Aorta (tissue), 5 donors: ENCODE measurements around the gene CABCOCO1. TPM values are rescaled to one million over a fixed set of nuclear protein-coding genes. Genes with fewer than 3 reads are reported as not detected.
"Not testable (repeated sequence)": the region's sequence is repeated elsewhere in the genome, so short reads cannot be mapped to it uniquely, and the experiment has no call there.

ENCODE experiments used
- ATAC-seq: fragments of 200-7000 bp; cut with Tn5 transposase; one replicate; pipeline ENCODE4 v1.9.1; 2022; ENCODE audit warnings: moderate library complexity; ENCODE audit not compliant: low FRiP score
- DNase-seq, 2 donors: peaks; one replicate each; pipeline ENCODE4 v3.0.0-alpha.2; 2020
- H3K27ac ChIP-seq, 2 donors: one replicate each; pipeline ENCODE4 v1.5.1; 2013; ENCODE audit warnings: low read length in 2 of 2, mild to moderate bottlenecking in 2 of 2, moderate library complexity in 2 of 2, control low read depth in 1 of 2, inconsistent platforms in 1 of 2, low read depth in 1 of 2
- H3K27me3 ChIP-seq, 2 donors: one replicate each; pipeline ENCODE4 v1.6.1; 2013; ENCODE audit warnings: control low read depth in 1 of 2, low read length in 1 of 2, mild to moderate bottlenecking in 1 of 2, moderate library complexity in 1 of 2; ENCODE audit not compliant: insufficient read depth in 2 of 2, control insufficient read depth in 1 of 2
- H3K36me3 ChIP-seq, 2 donors: one replicate each; pipeline ENCODE4 v1.6.1; 2013; ENCODE audit warnings: control low read depth in 1 of 2, low read length in 1 of 2, mild to moderate bottlenecking in 1 of 2; ENCODE audit not compliant: insufficient read depth in 2 of 2, control insufficient read depth in 1 of 2
- H3K4me1 ChIP-seq, 2 donors: one replicate each; pipeline ENCODE4 v1.6.1; 2013; ENCODE audit warnings: low read length in 2 of 2, control low read depth in 1 of 2, mild to moderate bottlenecking in 1 of 2, moderate library complexity in 1 of 2; ENCODE audit not compliant: insufficient read depth in 2 of 2, control insufficient read depth in 1 of 2
- H3K4me3 ChIP-seq, 2 donors: one replicate each; pipeline ENCODE4 v1.5.1; 2013; ENCODE audit warnings: low read length in 2 of 2, control low read depth in 1 of 2, mild to moderate bottlenecking in 1 of 2
- H3K9me3 ChIP-seq: one replicate; pipeline ENCODE4 v1.6.1; 2013; ENCODE audit warnings: mild to moderate bottlenecking, low read length; ENCODE audit not compliant: control insufficient read depth
- WGBS, 2 donors: extraction: QIAGEN DNeasy Blood & Tissue Kit; methylation state at CpG; one replicate each; pipeline ENCODE4 v1.1.7; 2013; 5-methylcytosine and 5-hydroxymethylcytosine counted together
- intact Hi-C, 2 donors: fragments of 100-400 bp; cut with DNase I; formaldehyde crosslinking; loops; one replicate each; pipeline versions ENCODE4 v1.14.2 to v1.15.0; 2022
- polyA plus RNA-seq, 2 donors: library from polyadenylated mRNA; stranded (reverse); fragments of 200-250 nt; gene quantifications; one replicate each; pipeline ENCODE4 v1.2.3, GENCODE V29; 2013
- total RNA-seq, 2 donors: library from RNA; stranded (reverse); fragmentation: NEBNext Ultra II Directional; extraction: Animal tissue kit (Norgen Biotek cat#: 25700); gene quantifications; one replicate each; pipeline ENCODE4 v1.2.1, GENCODE V29; 2021
- donor health status: healthy with polysubstance abuse.
- donor health status: Bipolar disorder and iron deficiency.
- donor health status: DM: no; HTN: no; CAD: no.
- donor health status: DM: no; HTN: no; CAD: no.
- donor health status: DM: yes; HTN: yes; CAD: no.

The CABCOCO1 gene
- total and polyA plus RNA-seq, 4 donors = 0.26 to 11.1 (median 2.4) TPM; not detected in 1

DNA sequence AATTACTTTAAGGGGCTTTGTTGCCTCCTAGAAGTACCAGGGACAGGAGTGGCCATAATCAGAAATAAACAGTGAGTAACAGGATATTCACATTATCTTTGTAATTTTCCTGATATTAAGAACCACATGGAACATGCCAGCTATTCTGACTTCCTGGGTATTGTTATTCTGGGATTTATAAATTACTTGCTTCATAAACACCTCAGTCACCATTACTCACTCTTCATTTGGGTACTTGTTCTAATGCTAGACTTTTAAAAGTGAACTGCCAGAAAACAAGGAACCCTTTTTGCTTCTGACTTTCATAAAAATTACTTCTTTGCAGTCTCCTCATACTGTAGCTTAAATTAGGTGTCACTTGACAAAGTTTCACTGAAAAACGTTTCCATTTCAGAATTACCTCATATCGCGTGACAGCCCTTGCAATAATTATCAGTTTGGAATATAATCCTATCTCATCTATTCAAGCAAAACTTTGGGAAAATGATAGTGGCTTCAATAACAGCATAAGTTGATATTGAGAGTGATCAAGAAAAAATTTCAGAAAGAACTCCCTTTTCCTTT lies 29.8 kb downstream of the CABCOCO1 start:
- 92 to 94% methylated on average over 3 of the region's 3 CpGs for WGBS, 2 donors

DNA sequence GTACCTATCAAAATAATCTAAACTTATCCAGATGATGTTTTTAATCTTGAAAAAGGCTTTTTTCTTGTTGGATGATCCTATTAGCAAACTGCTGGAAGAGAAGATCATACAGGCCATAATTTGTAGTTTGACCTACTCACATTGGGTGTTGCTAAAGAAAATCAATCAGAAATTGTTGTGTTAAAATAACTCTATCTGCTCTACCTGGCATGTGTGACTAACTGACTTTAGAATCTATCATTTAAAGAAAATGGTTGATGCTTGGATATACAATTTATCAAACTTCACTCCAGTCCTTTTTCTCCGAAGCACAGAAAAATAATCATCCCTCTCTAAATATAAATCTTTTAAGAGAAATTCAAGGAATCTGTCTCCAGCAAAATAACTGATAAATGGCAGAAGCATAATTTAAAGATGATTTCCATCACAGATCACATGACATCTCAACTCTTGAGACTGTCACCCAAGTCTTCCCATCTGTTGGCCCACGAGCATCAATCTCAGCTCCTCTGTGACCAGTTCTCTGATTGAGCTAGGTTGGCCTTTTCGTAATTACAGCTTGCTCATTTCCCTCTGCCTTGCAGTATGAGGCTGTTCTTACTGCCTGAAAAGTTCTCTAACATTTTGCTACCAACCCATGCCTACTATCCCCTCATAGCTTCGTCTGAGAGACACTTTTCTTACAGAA lies 36.4 kb downstream of the CABCOCO1 start:
- Histone ChIP-seq H3K4me1 (no peaks in the 10 kb centered on the region), H3K27ac (no peak overlapping the region), H3K9me3 (no peaks in the 10 kb centered on the region), H3K4me3 (no peak overlapping the region), H3K27me3 (no peaks in the 10 kb centered on the region), H3K36me3 (no peaks in the 10 kb centered on the region)
- intact Hi-C loops = no loop called here
- no peak for DNase-seq
- no peak for ATAC-seq
- WGBS, 2 donors = 96% methylated on average over 4 of the region's 4 CpGs

More for the DNA sequence above, 29.8 kb downstream of the CABCOCO1 start:
- no peaks in the 10 kb centered on the region for H3K9me3 ChIP-seq
- no peak overlapping the region for H3K4me3 ChIP-seq
- no peak overlapping the region for H3K27ac ChIP-seq
- ATAC-seq = no peak
- intact Hi-C loops = no loop called here
- no peaks in the 10 kb centered on the region for H3K27me3 ChIP-seq
- H3K36me3 ChIP-seq = no peaks in the 10 kb centered on the region
- DNase-seq = no peak
- no peaks in the 10 kb centered on the region for H3K4me1 ChIP-seq

DNA sequence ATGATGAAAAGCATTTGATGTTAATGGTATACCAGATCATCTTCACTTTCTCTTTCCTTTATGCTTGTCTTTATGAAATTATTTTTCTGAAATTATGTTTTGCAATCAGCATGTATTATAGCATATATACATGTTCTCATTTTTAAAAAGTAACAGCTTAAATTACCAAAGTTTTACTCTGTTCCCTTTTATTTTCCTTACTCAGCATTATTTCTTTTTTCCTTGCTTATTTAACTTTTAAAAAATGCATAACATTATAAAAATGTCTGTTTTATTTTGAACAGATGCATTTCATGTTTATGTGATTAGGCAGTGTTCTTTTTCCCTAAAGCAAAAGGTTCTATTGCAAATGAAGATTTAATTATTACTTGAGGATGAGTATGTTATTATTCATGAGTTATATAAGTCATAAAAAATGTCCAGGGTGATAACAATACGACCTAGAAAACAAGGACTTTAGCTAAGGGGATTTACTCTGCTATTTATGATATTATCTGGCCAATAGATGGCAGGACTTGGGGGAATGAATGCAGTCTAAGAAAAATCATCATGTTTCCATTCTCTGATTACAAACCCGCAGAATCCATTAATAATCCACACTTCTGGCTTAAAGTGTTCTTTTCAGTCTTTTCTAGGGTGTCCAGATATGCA lies 38.5 kb downstream of the CABCOCO1 start:
- WGBS, 2 donors = 22 to 29% methylated on average over 2 of the region's 2 CpGs
- no peak for ATAC-seq
- Histone ChIP-seq H3K36me3 (no peaks in the 10 kb centered on the region), H3K4me1 (no peaks in the 10 kb centered on the region), H3K27ac (no peak overlapping the region), H3K4me3 (no peak overlapping the region), H3K9me3 (no peaks in the 10 kb centered on the region), H3K27me3 (no peaks in the 10 kb centered on the region)
- intact Hi-C loops = no loop called here
- DNase-seq = no peak

DNA sequence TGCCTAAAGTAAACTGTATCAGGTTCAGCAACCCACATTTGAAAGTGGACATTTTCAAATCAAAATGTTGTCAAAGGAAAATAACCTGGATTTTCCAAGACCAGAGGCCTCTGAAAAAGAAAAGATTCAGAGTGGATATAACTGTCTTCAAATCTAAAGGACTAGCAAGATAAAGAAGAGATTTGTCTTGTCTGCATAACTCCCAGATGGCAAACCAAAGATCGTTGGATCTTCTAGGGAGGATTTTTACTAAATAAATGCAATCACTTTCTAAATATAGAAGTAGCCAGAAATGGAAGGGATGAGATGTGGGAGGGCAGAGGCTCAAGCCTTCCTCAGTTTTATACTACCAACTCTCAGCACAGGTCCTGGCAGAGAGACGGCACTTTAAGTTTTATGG lies 39.0 kb downstream of the CABCOCO1 start:
- ATAC-seq = no peak
- H3K36me3 ChIP-seq = no peaks in the 10 kb centered on the region
- intact Hi-C loops = no loop called here
- no peak overlapping the region for H3K4me3 ChIP-seq
- H3K9me3 ChIP-seq = no peaks in the 10 kb centered on the region
- no peaks in the 10 kb centered on the region for H3K27me3 ChIP-seq
- WGBS, 2 donors = 41 to 48% methylated on average over 2 of the region's 2 CpGs
- no peak for DNase-seq
- no peaks in the 10 kb centered on the region for H3K4me1 ChIP-seq
- H3K27ac ChIP-seq = no peak overlapping the region

DNA sequence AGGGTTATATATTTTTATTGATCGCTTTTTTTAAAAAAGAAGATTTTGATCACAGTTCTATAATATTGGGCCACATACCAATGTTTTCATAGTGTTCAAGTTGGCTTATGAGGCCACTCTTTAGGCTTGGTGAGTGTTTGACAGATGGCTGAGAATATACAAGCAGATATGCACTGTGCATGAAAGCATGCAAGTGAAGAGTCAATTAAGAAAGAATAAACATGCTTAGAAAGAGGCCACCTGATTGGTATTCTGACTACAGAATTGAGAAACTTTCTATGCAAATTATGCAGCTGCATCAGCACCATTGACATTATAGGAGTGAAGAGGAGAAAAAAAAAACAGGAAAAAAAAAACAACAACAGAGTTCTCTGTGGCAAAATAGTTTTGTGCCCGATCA lies 39.9 kb downstream of the CABCOCO1 start:
- DNase-seq (no peak), ATAC-seq (no peak)
- Histone ChIP-seq H3K27ac (no peak overlapping the region), H3K27me3 (no peaks in the 10 kb centered on the region), H3K4me1 (no peaks in the 10 kb centered on the region), H3K9me3 (no peaks in the 10 kb centered on the region), H3K4me3 (no peak overlapping the region), H3K36me3 (no peaks in the 10 kb centered on the region)
- intact Hi-C loops = no loop called here
- WGBS, 2 donors = 70 to 95% methylated on average over 2 of the region's 2 CpGs

DNA sequence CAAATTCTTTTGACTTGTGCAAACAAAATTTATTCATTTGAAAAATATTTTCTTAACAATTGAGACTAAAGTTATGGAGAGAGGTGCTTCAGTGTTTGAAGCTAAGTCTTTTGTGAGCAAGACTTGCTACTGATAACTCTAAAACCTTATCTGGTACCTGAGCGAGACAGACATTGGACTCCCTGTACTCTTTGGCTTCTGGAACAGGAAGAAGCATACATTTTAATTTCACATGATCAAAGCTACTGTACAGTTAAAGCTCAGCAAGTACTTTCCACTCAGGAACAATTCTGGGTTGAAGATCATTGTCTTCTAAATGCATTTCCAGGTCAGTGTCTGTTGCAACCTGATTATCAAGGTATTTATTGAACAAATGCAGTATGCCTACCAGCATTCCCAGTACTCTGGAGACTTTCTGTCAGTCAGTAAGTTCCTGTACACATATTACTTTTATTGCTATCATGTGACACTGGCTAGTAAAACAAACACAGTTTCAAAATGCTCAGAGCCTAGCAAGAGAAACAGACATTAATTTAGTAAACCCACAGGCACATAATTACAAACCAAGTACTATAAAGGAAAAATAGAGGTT lies 42.4 kb downstream of the CABCOCO1 start:
- Histone ChIP-seq H3K36me3 (no peaks in the 10 kb centered on the region), H3K27ac (no peak overlapping the region), H3K4me3 (no peak overlapping the region), H3K9me3 (no peaks in the 10 kb centered on the region), H3K4me1 (no peaks in the 10 kb centered on the region), H3K27me3 (no peaks in the 10 kb centered on the region)
- WGBS, 2 donors = 81 to 94% methylated on average over 1 of the region's 1 CpG
- ATAC-seq (no peak), DNase-seq (no peak)
- intact Hi-C loops = no loop called here

DNA sequence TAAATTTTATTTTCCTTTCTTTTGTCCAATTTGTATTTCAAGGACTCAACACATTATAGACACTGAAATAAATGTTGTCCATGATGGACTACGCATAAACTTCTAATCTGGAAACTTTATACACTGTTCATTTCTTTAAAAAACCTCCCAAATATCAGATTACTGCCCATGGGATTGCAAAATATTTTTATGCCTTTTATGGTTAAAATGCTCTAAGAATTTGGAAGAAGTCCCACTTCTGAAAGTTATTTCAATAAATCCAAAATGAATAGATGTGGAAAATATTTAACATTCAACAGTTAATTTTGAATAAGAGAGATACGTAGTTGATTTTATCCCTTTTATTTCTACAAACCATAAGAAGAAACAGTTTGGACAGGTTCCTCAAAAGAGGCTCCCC lies 46.1 kb downstream of the CABCOCO1 start:
- intact Hi-C loops = no loop called here
- DNase-seq = no peak
- Histone ChIP-seq H3K9me3 (no peaks in the 10 kb centered on the region), H3K4me1 (no peaks in the 10 kb centered on the region), H3K4me3 (no peak overlapping the region), H3K27me3 (no peaks in the 10 kb centered on the region), H3K36me3 (no peaks in the 10 kb centered on the region), H3K27ac (no peak overlapping the region)
- no peak for ATAC-seq
- 21 to 28% methylated on average over 2 of the region's 2 CpGs for WGBS, 2 donors

DNA sequence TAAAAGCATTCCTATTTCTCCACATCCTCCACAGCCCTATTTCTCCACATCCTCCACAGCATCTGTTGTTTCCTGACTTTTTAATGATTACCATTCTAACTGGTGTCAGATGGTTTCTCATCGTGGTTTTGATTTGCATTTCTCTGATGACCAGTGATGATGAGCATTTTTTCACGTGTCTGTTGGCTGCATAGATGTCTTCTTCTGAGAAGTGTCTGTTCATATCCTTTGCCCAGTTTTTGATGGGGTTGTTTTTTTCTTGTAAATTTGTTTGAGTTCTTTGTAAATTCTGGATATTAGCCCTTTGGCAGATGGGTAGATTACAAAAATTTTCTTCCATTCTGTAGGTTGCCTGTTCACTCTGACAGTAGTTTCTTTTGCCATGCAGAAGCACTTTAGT lies 49.4 kb downstream of the CABCOCO1 start:
- WGBS, 2 donors = 81 to 85% methylated on average over 2 of the region's 2 CpGs
- H3K4me1 ChIP-seq, intact Hi-C loops, H3K9me3 ChIP-seq, H3K27ac ChIP-seq, DNase-seq, H3K36me3 ChIP-seq, ATAC-seq, H3K4me3 ChIP-seq, H3K27me3 ChIP-seq: not testable (repeated sequence)
